NCI-H1048 (cell line): Measurements from ENCODE around the gene ADGRF3.
"Not testable (repeated sequence)": the region's sequence is repeated elsewhere in the genome, so short reads cannot be mapped to it uniquely, and the experiment has no call there.

ENCODE experiments used
- DNase-seq: peaks from one replicate; lab custom pipeline; 2025; lab: John Stamatoyannopoulos, UW

ADGRF3 gene

DNA sequence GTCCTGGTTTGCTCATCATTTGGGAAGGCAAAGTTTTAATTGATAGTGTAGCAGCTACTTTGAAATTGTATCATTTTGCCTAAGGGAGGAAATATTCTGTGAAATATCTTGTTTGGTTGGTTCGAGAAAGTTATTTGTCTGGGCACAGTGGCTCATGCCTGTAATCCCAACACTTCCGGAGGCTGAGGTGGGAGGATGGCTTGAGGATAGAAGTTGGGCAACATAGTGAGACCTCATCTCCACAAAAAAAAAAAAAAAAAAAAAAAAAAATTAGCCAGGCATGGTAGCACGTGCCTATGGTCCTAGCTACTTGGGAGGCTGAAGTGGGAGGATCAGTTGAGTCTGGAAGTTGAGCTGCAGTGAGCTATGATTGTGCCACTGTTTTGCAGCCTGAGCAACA lies 3.1 kb upstream of the ADGRF3 start:
- DNase-seq, result no peak

DNA sequence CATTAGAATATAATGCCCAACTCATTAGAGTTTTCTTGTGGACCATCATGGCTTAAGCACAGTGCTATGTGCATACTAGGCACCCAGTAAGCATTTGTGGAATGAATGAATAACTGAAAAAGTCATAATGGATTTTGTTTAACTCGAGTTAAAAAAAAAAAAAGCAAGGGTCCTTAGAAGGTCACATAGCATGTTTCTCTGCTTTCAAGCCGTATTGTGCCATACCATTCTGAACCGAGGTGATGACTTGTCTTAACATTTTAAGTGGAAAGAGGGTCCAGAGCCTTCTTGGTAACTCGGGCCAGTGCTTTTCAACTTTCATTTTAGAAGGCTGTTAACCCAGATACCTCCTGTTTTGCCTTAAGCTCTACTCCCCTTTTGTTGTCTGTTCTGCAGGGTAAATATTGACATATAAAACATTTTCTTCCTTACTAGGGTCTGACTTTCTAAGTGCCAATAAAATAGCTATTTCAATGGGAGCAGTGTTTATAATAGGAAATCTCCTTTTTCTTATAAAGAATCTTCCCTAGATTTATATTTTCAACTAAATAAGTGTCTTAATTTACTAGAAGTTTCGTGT lies 787 bp upstream of the ADGRF3 start:
- DNase-seq, result no peak

DNA sequence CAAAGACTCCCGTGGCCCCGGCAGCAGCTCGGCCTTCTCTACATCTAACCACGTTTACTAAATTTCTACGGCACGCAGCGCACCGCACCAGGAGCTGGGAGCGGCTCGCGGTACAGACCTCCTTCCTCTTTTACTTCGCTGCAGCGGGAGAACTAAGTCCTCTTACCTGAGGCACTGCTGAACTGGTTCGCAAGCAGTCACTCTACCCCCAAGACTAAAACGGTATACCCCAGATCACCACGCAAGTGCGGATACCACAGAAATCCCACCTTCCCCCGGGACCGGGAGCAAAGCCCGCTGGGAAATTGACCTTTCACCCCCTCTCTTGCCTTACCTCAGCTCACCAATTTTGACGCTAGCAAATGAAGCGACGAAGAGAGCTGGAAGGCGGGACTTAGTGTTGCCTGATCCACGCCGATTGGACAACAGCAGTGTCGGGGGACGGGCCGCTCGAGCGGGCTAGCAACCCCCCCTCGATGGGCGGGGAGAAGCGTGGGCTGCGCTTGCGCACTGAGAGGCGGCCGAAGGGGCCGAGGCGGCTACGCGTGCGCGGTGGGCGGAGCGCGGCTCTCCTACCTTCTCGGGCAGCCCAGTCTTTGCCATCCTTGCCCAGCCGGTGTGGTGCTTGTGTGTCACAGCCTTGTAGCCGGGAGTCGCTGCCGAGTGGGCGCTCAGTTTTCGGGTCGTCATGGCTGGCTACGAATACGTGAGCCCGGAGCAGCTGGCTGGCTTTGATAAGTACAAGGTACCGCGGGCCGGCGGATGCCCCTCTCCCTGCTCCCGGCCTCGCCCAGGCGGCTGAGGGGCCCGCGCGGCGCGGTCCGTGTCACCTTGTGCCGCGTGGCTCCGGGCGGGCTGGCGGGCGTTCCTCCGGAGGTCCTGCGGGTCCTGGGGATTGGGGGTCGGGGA lies 790 bp downstream of the ADGRF3 start, which contains the start of gene SELENOI:
Gene SELENOI (plus strand): TSS at position 599 of the 909 bp plus-strand sequence. CDS start 90 bp downstream, at position 689.
- DNase-seq, result peak; percentile 87

DNA sequence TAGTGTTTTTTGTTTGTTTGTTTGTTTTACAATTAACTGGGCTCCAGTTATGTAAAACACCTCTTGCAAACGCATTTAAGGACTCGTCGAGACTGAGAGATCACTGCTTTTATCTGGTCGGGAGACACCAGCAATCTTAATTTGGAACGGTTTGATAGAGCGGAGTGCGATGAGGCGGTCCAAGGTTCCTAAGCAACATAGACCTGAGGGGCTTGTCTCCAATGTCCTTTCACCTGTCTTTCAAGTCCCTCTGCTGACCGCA lies 1.4 kb downstream of the ADGRF3 start:
- DNase-seq, result no peak

DNA sequence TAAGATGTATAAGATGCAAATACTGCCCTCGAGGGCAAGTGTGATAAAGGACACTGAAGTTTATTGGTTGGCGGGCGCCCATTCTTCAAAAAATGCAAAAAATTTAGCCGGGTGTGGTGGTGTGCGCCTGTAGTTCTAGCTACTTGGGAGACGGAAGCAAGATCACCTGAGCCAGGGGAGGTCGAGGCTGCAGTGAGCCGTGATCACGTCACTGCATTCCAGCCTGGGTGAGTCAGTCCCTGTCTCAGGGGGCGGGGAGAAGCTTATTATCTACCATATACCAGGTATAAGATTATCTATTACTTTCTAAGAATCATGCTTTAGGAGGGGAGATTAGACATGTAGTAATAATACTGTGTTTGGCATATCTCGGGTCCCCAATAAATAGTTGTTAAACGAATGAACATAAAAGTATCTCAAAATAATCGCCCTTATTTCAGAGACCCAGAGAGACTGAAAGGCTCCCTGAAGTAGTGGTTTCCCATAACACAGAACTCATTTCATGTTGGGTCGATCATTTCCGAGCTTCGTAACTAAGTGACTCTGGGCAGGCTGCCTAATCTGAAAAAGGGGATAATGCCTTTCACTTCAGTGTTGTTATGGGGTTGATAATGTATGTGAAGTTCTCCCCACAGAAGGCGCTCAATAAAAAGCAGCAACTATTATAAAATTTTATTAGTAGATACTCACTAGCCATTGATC lies 1.9 kb downstream of the ADGRF3 start:
- DNase-seq, result no peak

DNA sequence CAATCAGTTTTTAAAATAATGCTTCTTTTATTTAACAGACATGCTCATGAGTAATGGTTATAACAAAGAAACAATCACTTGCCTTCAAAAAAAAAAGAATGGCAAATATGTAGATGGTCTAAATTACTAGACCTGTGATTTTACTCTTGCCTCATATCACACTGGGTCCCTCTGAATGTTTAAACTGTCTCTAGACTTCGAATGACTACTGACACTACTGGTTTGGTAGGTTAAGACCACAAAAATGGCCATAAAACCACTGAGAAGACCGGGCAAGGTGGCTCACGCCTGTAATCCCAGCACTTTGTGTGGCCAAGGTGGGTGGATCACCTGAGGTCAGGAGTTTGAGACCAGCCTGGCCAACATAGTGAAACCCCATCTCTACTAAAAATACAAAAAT lies 5.8 kb downstream of the ADGRF3 start:
- DNase-seq, result no peak

DNA sequence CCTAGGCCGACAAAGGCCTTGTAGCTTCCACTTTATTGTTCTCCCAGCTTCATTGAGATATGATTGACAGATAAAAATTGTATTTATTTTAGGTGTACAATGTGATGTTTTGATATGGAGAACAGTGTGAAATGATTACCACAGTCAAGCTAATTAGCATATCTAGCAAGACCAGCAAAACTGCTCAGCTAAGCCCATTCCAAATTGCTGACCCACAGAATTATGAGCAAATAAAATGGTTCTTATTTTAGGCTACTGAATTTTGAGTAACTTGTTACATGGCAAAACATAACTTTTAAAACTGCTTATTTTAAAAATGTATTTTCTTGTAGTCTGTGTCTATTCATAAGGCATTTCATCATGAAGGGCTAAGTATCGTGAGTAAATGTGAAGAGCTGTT lies 9.3 kb downstream of the ADGRF3 start:
- DNase-seq, result no peak

DNA sequence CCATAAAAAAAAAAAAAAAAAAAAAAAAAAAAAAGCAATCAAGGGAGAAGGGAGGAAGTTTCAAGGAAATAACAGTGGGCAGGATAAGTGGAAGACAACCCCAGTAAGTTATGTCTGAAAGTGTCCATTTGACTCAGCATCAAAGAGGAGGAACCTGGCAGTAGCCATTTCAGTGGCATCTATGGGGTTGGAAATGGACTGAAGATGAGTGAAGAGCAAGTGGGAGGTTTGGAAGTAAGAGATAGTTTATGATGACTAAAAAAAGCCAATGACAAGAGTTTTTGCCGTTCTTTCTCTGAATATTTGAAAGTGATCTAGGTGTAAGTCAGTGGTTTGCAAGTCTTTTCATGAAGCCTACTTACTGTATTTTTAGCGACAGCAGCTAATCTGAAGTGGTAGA lies 9.9 kb downstream of the ADGRF3 start:
- no peak for DNase-seq

DNA sequence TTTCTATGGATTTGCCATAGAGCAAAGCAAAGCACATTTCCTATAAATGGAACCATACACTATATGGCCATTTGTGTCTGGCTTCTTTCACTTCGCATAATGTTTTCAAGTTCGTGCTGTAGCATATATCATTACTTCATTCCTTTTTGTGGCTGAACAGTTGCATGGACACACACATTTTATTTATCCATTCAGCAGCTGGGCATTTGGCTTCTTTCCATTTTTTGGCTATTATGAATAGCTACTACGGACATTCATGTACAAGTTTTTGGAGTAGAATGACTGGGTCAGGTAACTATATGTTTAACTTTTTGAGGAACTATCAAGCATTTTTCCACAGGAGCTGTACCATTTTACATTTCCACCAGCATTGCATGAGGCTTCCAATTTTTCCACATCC lies 11.4 kb downstream of the ADGRF3 start:
- no peak for DNase-seq

DNA sequence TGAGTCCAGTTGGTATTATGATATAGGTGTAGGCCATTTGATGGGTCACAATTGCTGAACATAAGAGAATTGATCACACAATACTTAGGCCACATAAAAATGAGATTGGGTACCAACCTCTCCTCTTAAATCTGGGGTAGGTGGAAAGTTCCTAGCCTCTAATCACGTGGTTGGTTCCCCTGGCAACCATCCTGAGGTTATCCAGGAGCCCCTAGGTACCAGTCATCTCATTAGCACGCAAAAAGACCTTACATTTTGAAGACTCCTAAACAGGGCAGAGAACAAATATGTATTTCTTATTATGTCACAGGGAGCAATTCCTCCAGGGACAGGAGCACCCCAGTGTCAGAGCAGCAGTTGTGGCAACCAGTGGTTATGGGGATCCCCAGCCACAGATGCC lies 13.3 kb downstream of the ADGRF3 start:
- no peak for DNase-seq

DNA sequence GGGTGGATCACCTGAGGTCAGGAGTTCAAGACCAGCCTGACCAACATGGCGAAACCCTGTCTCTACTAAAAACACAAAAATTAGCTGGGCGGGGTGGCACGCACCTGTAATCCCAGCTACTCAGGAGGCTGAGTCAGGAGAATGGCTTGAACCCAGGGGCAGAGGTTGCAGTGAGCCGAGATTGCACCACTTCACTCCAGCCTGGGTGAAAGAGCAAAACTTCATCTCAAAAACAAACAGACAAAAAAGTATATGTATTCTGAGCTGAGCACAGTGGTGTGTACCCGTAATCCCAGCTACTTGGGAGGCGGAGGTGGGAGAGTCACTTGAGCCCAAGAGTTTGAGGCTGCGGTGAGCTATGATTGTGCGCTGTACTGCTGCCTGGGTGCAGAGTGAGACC lies 15.3 kb downstream of the ADGRF3 start:
- DNase-seq, result not testable (repeated sequence)

DNA sequence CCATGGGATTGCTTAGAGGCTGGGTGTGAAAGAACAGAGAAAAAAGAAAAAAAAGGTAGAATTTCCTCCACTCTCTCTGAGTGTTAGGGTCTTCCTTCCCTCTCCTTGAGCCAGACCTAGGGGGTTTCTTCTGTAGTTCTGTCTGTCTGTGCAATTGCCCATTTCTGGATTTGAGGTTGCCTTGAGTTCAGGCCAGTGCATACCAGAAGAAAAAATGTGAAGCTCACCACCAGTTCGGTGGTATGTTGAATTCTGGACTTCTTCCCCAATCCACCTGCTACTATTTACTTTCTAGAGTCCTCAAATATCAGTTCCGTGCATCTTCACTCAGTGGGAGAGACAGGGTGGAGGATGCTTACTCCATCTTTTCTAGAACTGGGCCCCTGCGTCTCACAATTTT lies 16.0 kb downstream of the ADGRF3 start:
- no peak for DNase-seq

DNA sequence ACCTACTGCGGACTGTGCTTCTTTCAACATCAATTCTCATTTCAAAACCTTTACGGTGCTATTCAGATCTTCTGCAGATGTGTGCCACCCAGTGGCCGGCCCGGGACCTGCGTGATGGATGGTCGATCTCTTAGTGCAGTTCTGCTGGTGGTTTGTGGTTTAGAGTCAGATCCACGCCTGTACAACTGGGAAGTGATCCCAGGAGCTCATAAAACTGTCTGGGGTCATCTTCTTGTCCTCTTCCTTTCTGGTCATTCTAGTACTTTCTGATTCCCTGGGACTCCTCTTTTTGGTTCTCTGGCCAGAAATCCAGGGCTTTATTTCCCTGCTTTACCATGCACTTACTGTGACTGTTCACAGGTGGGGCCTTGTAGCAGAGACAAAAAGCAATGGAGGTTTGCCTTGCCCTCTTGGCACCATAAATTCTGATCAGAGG lies 16.5 kb downstream of the ADGRF3 start:
- no peak for DNase-seq

DNA sequence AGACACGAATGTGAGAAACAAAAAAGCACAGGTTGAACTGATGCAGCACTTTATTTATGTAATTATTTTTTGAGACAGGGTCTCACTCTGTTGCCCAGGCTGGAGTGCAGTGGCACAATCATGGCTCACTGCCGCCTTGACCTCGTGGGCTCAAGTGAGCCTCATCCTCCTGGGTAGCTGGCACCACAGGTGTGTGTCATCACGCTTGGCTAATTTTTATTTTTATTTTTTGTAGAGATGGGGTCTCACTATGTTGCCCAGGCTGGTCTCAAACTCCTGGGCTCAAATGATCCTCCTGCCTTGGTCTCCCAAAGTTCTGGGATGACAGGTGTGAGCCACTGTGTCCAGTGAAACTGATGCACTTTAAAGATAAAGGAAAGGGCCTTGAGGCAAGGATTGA lies 17.5 kb downstream of the ADGRF3 start:
- DNase-seq, result not testable (repeated sequence)

DNA sequence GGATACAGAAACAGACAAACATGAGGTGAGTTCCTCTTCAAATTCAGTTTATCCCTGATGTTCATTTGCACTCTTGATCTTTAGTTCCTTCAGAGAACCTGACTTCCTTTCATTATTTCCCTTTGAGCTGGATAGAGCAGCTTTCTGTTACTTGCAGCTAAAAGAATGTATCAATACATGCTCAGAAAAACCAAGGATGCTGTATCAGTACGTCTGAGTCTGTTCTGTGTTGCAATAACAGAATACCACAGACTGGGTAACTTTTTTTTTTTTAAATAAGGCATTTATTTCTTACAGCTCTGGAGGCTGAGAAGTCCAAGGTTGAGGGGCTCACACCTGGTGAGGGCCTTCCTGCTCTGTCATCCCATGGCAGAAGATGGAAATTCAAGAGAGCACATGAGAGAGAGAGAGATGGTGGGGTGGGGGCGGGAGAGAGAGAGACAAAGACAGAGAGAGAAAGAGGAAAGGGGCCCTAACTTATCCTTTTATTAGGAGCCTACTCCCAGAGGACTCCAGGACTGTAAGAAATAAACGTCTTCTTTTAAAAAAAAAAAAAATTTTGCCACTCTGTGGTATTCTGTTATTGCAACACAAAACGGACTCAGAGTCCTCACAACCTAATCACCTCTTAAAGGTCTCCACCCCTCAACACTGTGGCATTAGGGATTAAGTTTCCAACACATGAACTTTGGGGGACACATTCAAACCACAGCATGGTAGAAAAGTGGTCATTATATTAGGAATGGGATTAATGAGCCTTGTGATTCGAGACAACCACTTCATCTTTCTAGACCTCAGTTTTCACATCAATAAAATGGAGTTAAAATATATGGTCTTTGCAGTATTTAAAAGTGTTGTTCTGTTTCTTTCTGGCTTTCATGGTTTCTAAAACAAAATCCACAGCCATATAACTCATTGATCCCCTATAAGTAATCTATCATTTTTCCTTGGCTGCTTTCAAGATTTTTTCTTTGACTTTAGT lies 19.0 kb downstream of the ADGRF3 start:
- no peak for DNase-seq

DNA sequence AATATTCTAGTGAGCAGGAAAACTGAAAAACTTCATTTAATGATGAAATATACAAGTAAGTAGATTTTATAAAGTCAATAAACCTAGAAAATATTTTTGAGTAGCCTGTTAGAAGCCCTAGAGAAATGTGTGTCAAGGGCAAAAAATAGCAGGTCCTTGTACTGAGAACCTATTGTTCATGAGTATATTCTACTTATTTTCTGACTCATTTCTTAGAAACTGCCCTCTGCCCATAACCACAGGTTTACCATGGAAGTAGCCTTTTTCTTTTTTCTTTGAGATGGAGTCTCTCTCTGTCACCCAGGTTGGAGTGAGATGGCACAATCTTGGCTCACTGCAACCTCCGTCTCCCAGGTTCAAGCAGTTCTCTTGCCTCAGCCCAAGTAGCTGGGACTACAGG lies 20.1 kb downstream of the ADGRF3 start:
- DNase-seq, result no peak

DNA sequence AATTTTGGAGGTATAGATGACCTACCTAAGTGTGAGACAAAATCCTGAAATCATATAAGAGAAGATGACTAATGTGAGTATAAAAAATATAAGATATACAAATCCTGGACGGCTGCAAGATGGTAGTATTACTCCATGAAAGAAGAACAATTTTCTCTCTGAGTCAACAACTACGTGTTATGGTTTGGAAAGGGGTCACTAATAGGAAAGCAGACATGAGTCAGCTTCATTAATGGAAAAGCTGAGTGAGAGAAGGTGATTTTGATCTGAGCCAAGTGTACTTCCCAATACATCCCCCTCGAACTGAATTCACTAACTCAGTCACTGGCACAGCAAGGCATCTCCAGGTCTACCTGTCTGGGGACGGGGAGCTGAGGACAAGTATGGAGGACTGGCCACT lies 20.7 kb downstream of the ADGRF3 start:
- DNase-seq, result no peak

DNA sequence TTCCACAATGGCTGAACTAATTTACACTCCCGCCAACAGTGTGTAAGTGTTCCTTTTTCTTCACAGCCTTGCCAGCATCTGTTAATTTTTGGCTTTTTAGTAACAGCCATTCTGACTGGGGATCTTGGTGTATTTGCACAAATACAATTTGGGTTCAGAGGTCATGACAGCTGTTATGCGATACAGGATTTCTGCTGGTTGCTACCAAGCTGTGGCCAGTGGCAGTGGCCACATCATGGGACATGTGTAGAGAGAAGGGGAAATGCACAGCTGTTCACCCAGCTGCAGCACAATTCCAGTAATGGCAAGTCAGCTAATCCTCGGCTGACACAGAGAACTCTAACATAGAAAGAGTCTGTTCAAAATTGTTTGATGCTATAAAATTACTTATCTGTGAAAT lies 21.7 kb downstream of the ADGRF3 start:
- no peak for DNase-seq

DNA sequence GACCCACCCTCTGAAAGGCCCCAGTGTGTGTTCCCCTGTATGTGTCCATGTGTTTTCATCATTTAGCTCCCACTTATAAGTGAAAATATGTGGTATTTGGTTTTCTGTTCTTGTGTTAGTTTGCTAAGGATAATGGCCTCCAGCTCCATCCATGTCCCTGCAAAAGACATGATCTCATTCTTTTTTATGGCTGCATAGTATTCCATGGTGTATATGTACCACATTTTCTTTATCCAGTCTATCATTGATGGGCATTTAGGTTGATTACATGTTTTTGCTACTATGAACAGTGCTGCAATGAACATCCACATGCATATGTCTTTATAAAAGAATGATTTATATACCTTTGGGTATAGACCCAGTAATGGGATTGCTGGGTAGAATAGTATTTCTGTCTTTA lies 22.1 kb downstream of the ADGRF3 start:
- DNase-seq, result not testable (repeated sequence)

DNA sequence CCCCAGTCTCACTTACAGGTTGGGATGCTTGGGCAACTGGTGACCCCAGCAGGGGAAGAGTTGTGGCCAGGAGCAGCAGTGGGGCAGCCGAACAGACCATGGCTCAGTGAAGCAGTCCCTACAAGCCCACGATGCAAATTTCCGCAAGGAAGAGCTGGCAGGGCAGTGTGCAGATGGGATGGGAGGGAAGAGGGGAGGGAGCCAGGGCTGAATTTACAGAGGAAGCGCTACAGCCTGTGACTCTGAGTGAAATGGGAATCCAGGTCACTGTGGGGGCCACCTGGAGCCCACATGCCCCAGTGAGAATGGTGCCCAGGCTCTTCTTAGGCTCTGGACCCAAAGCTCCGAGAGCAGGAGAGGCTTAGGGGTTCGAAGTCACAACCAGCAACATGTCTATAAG lies 27.6 kb downstream of the ADGRF3 start:
- DNase-seq, result no peak

DNA sequence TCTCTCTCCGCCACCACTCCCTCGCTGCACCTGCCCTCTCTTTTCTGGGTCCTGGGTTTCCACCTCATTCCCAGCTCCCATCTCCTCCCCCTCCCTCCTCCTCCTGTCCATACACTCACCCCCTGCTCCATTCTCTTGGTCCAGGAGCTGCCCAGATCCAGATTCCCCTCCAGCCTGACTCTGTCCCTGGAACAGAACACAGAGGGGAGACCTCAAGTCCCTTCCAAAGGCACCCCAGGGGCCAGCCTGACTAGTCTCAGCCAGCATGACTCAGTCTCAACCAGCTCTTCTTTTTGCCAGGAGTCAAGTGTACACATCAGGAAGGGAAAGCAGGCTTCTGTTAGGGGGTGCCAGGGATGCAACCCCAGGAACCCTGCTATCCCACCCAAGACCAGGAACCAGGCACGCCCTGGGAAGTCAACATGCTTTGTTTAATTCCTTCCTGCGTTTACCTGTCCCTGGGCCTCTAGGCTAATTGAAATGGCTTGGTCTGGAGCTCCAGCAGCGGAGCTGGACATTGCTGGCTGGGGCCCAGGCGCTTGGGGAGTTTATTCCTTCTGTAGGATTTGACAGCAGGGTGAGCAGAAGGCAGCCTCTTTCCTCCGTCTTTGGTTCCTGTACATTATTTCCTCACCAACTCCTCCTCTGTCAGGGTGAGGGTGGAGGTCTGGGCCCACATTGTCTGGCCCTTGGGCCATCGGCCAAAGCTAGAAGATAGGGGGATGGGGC lies 29.0 kb downstream of the ADGRF3 start:
- DNase-seq, result no peak
